CD4-positive, alpha-beta T cell treated with Interferon alpha-2 for 1 hour (primary cell): ENCODE results near the gene COL5A2.

Source experiments
- DNase-seq, 2 donors: peaks; one replicate each; pipeline ENCODE4 v3.0.0-alpha.2; 2020 to 2022

Gene COL5A2

GRCh38 chr2:189179570-189179950, at the start of gene COL5A2:
TSS of gene COL5A2 (minus strand) at chr2:189179761. CDS start at chr2:189179604, 157 bp downstream.
- no peak for DNase-seq

- DNase-seq = no peak
These were observed 46.5 kb upstream of the COL5A2 start for GRCh38 chr2:189226017-189226416.

- DNase-seq = no peak
These were observed 45.5 kb upstream of the COL5A2 start for GRCh38 chr2:189225032-189225431.

- DNase-seq = no peak
These were observed 43.0 kb upstream of the COL5A2 start for GRCh38 chr2:189222468-189223105.

GRCh38 chr2:189221811-189222467, 42.4 kb upstream of the COL5A2 start:
- DNase-seq = no peak

DNA sequence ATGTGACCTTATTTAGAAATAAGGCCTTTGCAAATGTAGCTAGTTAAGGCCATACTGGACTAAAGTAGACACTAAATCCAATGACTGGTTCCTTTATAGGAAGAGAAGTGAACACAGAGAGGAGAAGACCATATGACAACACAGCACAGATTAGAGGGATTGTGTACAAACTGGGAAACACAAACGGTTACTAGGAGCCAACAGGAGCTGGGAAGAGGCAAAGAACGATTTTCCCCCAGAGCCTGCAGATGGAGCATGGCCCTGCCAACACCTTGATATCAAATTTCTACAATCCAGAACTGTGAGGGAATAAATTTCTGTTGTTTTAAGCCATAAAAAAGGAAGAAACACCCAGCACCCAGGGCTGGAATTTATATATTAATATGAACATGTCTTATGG, 38.7 kb upstream of the COL5A2 start:
- DNase-seq = no peak

GRCh38 chr2:189217541-189217940, 38.0 kb upstream of the COL5A2 start:
- DNase-seq = no peak

GRCh38 chr2:189217051-189217450, 37.5 kb upstream of the COL5A2 start:
- no peak for DNase-seq

DNA sequence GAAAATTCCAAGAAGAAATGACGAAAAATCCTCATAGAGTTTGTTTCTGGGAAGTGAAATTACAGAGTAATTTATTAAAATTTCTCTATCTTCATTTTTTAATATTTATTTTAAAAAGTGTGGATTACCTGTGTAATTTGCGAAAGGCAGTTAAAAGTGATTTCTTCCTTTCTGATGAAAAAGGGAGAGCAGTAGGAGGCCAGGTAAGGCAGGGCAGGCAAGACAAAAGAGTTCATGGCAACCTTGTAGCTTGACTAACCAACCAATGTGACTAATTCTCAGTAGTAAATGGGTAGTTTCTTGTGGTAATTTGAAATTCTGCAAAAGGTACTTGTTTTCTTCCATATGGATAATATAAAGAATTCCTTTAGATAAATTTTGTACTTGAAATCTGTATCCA, 34.9 kb upstream of the COL5A2 start:
- no peak for DNase-seq

DNA sequence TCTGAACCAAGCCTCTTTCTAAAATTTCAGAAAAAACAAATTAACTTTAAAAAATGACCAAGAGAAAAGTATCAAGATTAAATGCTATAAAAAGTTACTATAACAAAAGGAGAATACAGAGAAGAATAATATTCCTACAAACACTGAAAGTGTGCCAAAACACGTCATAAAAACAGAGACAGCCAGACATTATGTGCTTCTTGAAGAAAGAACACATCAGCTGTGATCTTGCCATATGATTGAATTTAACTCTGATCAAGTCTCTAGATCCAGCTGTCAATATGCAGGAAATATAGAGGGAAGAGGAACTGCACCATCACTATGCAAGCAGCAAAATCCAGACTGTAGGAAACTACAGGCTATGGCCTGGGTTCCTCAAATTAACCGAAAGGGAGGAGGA, 33.7 kb upstream of the COL5A2 start:
- no peak for DNase-seq

DNA sequence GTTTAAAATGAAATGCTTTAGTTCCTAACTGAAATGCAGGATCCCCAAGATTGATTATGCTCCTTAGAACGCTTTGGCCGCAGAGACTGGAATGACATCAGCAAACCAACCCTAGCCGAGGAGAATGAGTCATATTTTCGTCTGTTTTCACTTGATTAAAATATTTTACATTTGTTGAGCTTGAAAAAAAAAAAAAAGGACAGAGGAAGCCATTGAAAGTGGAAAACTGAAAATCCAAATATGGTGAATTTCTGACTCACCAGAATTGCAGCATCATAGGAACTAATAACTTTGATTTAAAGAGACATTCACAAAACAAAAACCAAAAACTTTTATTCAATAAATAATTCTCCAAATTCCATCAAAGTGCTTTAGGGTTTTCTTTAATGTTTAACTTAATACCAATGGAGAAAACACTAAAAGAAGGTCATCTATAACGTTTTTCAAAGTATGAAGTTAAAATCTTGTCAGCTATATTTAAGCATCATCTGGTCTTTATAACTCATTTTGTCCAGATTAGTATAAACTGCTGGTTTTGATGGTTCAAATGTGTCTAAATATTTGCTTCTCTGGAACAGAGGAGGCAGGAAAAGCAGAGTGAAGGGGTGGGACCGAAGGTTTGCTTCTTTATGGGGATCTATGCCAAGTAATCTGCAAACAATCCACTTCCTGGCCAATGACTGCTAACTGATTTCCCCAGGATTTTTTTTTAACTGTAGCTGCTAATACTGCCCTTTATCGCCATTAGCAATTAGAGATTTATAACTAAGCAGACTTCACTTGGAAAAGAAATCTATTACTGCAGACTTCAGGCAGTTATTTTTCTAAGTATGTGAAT, 30.9 kb upstream of the COL5A2 start:
- no peak for DNase-seq

DNA sequence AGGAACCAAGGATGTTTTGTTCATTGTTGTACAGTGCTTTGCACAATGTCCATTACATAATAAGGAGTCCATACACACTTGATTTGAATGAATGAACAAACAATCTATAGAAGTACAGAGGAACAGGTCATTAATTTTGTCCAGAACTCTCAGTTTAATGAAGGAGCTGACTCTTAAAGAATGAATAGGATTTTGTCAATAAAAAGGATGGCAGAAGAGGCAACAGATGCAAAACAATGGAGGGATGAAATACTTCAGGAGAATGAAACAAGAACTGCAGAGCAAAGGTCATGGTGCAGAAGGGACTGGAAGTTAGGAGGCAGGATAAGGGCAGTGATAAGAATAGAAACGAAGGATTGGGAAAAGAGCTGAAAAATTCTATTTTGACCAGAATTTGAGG, 28.7 kb upstream of the COL5A2 start:
- no peak for DNase-seq

DNA sequence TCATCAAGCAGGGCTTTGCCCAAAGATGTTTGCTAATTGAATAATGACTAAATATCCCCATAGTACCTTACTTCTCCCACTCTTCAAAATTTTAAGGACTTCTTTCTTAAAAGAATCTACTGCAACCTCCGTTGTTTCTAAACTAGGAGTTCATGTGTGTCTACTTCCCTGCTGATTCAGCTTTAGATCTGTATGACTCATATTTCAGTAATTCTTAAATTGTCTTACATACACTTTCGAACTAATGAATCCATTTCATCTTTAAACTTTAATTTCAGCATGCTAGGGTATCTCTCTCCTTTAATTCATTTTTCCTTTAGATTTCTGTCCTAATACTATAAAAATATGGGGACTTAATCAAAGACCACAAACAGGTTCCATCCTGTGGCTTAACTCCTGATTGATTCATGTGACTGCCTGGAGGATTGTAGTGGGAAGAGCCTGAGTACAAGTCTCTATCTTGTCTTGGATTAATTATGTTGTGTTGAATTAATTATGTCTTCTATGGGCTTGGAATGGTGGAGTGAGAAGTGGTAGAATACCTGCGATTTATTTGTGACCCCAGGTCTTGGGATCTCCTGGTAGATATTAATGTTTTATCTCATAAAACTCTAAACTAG, 24.9 kb upstream of the COL5A2 start:
- DNase-seq = no peak

DNA sequence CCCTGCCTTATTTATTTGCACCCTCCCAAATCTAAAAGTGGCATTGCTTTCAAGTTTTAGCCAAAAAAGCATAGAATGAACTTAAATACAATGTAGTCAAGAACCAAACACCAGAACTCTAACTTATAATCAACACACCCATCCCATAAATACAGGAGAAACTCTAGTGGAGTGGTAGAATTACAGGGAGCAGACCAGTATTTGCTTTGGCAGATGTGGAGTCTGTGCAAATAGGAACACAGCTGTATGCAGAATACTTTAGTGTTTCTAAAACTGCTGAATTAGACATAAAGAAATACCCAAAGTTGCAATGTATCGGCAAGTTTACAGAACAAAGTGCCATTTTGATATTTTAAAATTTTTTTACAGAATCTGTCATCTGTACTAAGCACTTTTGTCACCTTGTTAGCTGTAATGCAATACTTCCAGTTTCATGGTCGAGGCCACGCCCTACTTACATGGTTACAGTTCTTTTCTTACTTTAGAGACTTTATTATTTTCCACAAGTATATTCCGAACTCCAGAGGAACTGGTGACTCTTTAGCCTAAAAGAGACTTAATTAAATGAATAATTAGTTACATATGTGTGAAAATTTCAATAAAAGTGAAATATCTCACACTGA, 23.7 kb upstream of the COL5A2 start:
- no peak for DNase-seq

- no peak for DNase-seq
These were observed 20.2 kb upstream of the COL5A2 start for GRCh38 chr2:189199797-189200196.

DNA sequence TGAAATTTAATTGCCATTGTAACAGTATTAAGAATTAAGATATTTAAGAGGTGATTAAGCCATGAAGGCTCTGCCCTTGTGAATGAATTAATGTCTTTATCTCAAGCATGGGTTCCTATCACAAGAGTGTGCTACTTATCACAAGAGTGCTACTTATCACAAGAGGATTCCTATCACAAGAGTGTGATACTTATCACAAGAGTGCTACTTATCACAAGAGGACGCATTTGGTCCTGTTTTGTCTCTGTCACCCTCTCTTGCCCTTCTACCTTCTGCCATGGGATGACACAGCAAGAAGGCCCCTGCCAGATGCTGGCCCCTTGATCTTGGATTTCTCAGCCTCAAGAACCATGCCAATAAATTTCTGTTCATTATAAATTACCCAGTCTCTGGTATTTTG, 13.2 kb upstream of the COL5A2 start:
- no peak for DNase-seq

- no peak for DNase-seq
These were observed 12.2 kb upstream of the COL5A2 start for GRCh38 chr2:189191766-189192165.

GRCh38 chr2:189190685-189191084, 11.1 kb upstream of the COL5A2 start:
- DNase-seq = no peak

DNA sequence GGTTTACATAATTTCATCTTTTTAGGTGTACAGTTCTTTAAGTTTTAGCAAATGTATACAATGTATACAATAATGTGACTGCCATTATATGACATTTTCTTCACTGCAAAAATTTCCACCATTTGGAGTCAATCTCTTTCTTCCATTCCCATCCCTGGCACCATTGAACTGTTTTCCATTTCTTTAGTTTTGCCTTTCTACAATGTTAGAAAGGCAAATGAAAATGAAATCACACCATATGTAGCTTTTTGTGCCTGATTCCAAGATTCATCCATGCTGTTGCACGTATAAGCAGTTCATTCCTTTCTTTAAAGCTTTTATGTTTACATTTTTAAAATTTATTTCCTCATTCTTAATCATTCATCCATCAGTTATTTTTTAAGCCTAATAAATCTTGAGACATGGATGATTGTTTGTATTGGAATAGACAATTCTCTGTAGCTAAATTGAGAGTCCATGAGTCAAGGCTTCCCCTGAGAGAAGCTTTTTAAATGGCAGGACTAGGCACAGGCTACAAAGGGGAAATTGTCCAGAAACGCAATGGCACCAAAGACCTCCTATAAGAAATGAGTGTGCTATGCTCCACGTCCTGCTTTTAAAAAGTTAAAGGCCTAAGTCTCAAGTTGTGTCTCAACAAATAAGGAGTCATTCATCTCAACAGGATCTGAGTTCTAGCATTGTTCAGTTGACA, 8.7 kb upstream of the COL5A2 start:
- DNase-seq = no peak

DNA sequence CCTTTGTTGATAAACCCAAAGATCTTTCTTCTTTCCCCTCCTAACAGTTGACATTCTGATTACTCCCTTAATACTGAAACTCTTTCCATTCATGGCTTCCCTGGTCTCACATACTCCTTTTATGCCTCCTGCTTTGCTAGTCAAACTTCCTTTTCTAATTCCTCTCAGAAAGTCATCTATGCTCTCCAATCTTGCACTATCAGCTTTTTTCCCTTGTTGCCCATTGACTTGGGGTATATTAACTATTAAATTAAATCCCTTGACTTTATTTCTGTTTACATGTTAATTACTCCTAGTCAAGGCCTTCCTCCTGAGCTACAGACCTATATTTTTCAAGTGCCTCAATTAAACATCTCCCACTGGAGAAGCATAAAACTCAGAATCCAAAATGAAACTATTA, 3.6 kb upstream of the COL5A2 start:
- no peak for DNase-seq

GRCh38 chr2:189181706-189182105, 2.1 kb upstream of the COL5A2 start:
- no peak for DNase-seq
